GM12865 (cell line): ENCODE data around the gene NR1H3.

Experiments used
- DNase-seq: peaks from one replicate; pipeline ENCODE4 v3.0.0; 2010; ENCODE audit warnings: low read depth
- H3K4me3 ChIP-seq: 2 replicates; pipeline ENCODE4 v1.5.1; 2011; ENCODE audit warnings: mild to moderate bottlenecking, low read depth, low read length, control low read depth
- CTCF ChIP-seq: IDR thresholded peaks from 2 replicates; pipeline ENCODE4 v1.5.1; 2011; ENCODE audit warnings: low read length, control low read depth, low read depth, inconsistent platforms; ENCODE audit not compliant: insufficient read depth; ENCODE audit errors: missing control alignments

The NR1H3 gene

DNA sequence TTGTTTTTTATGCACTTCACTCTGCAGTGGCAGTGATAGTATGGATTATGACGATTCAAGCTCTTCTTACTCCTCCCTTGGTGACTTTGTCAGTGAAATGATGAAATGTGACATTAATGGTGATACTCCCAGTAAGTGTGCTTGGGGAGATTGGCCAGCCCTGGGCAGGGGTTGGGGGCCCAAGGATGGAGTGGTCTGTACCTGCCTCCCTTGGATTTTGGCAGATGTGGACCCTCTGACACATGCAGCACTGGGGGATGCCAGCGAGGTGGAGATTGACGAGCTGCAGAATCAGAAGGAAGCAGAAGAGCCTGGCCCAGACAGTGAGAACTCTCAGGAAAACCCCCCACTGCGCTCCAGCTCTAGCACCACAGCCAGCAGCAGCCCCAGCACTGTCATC, 26.4 kb downstream of the NR1H3 start:
- no peak for TF ChIP-seq CTCF
- no peak overlapping the region for H3K4me3 ChIP-seq
- no peak for DNase-seq

- no peak for DNase-seq
- no peak overlapping the region for H3K4me3 ChIP-seq
- no peak for TF ChIP-seq CTCF
Measured at GRCh38 chr11:47285969-47286770, 28.4 kb downstream of the NR1H3 start.

- H3K4me3 ChIP-seq, result no peak overlapping the region
- no peak for DNase-seq
- no peak for TF ChIP-seq CTCF
Measured at GRCh38 chr11:47288066-47288465, 30.3 kb downstream of the NR1H3 start.

DNA sequence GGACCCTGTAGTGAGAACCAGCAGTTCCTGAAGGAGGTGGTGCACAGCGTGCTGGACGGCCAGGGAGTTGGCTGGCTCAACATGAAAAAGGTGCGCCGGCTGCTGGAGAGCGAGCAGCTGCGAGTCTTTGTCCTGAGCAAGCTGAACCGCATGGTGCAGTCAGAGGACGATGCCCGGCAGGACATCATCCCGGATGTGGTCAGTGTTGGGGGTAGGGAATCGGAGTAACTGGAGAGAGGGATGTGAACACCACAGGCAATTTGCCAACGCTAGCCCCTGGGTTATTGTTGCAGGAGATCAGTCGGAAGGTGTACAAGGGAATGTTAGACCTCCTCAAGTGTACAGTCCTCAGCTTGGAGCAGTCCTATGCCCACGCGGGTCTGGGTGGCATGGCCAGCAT, 32.1 kb downstream of the NR1H3 start:
- no peak for TF ChIP-seq CTCF
- no peak for DNase-seq
- H3K4me3 ChIP-seq, result no peak overlapping the region

- no peak overlapping the region for H3K4me3 ChIP-seq
- TF ChIP-seq CTCF, result no peak
- DNase-seq, result no peak
Measured at GRCh38 chr11:47295385-47295784, 37.6 kb downstream of the NR1H3 start.

- H3K4me3 ChIP-seq, result no peak overlapping the region
- no peak for TF ChIP-seq CTCF
- no peak for DNase-seq
Measured at GRCh38 chr11:47296045-47296444, 38.2 kb downstream of the NR1H3 start.

GRCh38 chr11:47299078-47299477, 41.3 kb downstream of the NR1H3 start:
- no peak for TF ChIP-seq CTCF
- H3K4me3 ChIP-seq, result no peak overlapping the region
- no peak for DNase-seq
